HG03469 (cell line): ENCODE results near the gene RTKN2.
A peak's percentile ranks its signal among the peaks of the same experiment; 100 is the strongest.

ENCODE experiments used
- ATAC-seq: cut with Tn5 transposase; IDR thresholded peaks from one replicate; pipeline ENCODE4 v1.9.1; 2021; ENCODE audit warnings: mild to moderate bottlenecking, moderate library complexity, moderate number of reproducible peaks; ENCODE audit not compliant: unreplicated experiment

The RTKN2 gene

DNA sequence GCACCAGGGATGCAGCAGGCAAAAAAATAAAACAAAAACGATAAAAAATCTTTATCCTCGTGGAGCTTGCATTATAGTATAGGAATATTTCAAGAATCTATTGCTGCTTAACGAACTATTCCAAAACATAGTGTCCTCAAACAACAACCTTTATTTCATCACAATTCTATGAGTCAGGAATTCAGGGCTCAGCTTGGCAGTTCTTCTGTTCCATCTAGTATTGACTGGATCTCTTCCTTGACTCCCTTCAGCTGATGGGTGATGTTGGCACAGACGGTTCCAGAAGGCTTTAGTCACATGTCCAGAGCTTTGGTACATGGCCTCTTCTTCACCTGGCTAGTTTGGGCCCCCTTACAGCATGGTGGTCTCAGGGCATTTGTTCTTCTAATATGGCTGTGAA, 88.0 kb downstream of the RTKN2 start:
- ATAC-seq = no peak

DNA sequence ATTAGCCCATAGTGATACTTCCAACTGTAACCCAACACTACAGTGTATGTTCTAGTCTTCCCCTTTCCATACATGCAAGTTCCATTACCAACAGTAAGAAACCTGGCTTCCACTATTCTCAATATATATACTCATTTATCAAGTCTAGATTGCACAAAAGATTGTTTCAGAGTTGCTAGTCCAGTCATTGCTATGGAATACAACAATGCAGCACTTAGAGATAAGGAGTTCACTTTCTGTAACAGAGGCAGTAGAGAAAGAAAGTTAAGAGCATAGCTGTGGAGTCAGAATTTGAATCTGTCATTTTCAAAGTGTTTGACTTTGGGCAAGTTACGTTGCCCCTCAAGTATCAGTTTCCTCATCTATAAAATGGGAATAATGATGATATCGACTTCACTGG, 90.1 kb downstream of the RTKN2 start:
- no peak for ATAC-seq

DNA sequence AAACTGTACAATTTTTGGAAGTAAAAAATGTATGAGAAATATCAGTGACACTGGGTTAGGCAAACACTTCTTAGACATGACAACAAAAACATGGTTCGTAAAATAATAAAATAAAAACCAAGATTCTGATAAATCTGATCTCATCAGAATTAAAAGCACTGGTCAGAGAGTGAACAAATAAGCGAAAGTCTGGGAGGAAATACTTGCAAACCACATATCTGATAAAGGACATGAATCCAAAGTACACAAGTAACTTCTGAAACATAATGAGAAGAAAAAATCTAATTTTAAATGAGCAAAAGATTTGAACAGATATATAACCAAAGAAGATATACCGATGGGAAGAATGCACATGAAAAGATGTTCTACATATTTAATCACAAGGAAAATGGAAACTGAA, 91.5 kb downstream of the RTKN2 start:
- no peak for ATAC-seq

DNA sequence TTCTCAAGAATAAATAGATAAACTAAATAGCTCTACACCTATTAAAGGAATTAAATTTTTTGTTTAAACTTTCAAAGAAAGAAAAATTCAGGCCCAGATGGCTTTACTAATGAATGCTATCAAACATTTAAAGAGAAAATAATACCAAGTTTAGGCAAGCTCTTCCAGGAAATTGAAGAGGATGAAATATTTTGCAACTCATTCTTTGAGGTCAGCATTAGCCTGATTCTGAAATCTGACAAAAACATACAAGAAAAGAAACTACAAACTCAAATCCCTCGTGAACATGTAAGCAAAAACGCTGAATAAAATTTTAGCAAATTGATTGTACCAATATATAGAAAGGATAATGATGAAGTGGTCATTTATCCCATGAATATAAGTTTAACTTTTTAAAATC, 93.4 kb downstream of the RTKN2 start:
- ATAC-seq = no peak

DNA sequence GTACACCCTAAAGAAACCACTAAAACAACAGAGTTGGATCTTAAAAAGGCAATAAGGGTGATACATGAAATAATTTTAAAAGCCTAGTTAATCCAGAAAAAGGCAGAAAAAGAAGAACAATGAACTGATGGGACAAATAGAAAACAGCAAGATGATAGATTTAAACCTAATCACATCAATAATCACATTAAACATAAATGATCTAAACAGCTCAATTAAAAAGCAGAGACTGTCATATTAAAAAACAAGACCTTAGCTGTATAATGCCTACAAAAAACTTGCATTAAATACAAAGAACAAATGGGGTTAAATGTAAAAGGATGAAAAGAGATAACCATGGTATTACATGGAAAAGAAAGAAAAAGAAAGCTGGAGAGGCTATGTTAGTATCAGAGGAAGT, 96.2 kb downstream of the RTKN2 start:
- ATAC-seq = no peak

DNA sequence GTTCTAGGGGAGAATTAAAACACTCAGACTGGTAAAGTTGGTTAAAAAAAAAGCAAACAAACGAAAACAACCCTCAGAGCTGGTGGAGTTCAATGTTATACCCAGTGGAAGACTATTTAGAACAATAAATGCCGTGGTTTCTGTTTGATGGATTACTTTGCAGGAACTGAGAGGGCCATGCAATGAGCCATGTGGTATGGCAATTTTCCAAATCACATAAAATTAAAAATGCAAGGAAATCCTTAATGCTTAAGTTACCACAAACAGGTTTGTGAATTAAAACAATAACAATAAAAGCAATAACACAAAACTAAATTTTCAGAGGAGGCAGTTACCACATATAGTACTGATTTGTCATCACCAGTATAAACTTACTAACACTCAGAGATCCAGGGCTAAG, 96.9 kb downstream of the RTKN2 start:
- no peak for ATAC-seq

DNA sequence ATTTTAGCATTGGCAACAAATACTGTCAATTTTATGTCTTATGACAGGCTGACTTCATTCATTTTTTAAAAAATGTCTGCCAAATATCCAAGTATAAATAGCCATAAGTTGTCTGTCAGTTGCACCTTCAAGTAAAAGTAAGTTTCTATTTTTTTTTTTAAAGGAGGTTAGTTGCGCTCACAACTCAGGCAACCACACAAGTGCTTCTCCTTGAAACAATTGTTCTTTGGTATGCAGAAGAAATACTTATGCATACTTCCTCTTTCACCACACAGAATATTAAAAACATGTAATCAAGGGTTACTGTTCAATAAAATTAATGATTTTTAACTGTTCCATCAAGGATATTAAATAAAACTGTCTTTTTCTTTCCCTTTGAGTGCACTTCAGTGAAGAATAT, 97.9 kb downstream of the RTKN2 start:
- no peak for ATAC-seq

DNA sequence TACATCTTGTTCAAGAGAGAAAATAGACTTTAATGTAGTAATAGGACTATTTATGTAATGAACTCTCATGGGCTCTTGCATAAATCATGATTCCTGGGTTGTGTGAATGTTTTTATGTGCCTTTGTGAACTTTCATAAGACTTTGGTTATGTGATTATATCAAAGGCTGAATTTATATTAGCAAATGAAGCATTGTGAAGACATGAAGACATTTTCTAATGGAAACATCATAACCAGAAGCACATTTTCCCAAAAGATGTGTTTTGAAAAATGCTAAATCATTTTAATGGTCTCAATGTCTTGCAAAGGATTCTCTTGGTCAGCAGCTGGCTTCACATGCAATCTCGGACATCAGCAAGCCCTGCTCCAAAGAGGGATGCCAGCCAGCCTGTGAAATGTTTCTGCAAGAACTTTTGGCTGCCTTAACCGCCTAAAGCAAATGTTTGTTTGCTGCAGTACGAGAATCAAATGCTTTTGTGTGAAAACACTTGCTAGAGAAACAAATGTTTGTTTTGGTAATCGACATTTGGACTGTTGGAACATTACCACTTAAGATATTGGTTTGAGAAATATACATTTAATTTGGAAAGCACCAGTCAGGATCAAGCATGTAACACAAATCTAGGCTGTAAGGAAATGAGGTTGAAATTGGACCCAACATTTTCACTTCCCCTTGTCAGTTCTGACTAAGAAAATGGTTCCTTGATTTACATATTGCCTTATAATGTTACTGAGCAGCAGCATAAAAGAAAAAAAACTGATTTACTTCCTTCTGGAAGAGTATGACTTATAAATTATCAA, 102.1 kb downstream of the RTKN2 start:
- peak; percentile 100 for ATAC-seq

DNA sequence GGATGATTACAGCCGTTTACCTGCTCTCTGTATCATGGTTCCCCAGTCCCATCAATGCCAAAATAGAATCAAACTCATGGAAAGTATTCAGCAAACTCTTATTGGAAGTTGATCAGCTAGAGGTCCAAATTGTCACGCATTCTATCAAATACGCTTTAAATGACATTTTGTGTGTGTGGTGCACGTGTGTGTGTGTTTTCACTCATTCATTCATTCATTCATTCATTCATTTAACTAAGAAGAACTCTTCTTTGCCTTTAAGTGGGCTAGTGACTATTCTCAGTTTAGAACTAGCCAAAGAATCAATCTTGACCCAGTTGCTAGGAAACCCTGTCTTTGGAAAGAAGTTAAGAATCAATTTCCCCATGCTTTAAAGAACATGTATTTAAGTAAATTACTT, 102.8 kb downstream of the RTKN2 start:
- ATAC-seq = no peak

DNA sequence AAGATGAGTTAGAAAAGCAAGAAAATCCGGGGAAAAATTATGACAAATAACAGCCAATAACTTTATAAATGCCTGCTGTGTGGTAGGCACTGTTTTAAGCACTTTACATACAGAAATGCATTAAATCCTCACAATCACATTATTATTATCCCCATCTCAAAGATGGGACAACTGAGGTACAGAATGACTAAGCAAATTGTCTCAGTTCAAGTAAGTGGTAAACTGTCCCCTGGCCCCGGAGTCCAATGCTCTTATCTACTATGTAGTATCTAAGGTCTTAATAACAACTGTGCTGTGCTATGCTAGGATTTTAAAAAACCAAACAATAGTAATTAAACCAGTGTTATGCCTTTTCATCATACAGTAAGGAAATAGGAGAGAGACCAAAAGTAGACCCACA, 105.6 kb downstream of the RTKN2 start:
- ATAC-seq = no peak

DNA sequence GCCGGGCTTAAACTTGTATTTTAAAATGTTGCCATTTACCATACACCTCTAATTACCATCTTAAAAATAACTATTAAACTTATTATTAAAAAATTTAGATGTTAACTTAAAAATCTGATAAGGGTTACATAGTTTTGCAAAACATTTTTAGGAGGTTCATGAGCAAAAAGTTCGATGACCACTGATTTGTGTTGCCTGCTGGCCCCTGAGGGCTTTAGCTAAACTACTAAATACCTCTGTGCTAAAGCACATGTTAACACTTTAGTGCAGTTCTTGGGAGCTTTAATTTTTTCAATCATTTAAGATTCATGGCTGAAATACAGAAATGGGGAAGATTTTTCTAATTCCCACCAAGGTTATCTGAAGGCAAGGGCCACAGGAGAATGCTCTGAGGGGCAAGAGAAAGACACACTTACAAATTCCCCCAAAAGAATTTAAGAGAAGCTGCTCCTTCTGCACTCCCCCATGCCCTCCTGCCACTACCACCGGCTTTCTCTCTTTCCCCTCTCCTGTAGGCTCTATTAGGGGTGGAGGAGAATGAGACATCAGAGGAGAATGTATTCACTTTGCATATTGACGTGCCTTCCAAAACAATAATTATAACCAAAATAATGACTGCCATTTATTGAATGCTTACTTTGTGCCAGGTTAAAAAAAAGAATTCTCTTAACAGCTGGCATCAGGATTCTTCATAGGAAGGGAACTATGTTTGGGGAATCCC, 106.2 kb downstream of the RTKN2 start:
- no peak for ATAC-seq

DNA sequence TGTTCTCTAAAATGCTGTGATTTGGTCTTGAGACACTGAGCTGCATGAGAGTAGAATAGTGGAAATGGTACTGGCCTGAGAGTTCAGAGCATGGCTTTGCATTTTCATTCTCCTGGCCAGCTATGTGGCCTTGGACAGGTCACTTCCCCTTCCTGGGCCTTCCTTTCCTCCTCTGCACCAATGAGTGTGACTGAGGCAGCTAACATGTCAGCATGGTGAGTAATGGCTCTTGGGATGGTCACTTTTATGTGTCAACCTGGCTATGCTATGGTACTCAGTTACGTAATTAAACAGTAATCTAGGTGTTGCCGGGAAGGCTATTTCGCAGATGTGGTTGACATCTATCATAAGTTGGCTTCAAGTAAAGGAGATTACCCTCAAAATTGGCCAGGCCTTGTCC, 109.3 kb downstream of the RTKN2 start:
- no peak for ATAC-seq

DNA sequence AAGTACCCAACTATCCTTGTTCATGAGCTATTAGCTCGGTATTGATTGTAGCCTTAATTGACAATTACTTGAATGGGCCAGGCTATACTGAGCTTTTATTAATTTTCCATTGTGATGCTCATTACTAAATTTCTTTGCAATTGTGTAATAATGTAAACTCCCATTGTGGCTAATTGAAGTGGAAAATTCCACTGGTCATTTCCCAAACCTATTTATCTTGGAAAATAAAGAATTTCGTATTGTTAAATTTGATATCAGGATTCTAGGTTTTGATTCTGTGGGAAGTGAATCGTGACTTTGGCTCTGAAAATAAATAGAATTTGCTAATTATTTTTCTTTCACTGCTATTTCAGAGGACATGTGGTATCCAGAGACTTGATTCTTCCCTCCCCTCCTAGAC, 111.0 kb downstream of the RTKN2 start:
- ATAC-seq = no peak

DNA sequence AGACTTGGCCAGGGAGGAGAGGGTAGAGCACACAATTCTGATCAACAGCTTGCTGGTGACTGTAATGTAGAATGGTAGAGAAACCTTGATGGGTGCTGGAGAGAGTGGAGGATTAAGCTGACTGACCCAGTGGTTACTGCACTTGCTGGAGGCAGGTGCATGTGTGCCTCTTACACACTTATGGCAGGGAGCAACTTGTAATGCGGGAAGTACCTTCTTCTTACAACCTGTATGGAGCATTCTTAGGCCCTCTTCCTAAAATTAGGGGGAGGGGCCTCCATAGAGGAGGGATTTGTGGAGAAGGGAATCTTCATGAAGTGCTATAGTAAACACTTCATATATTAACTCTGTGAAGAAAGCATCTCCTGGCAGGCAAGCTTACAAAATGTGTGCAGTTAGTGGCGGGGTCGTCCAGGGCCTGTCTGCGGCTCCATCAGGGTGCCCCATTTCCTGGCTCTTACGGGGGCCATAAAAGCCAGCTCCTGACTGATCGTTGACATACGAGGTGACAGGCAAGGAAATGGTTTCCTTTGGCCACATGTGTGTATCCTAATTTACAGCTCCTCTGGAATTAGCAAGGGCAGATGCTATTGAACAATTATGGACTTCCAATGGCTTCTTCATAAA, 113.5 kb downstream of the RTKN2 start:
- ATAC-seq = no peak

DNA sequence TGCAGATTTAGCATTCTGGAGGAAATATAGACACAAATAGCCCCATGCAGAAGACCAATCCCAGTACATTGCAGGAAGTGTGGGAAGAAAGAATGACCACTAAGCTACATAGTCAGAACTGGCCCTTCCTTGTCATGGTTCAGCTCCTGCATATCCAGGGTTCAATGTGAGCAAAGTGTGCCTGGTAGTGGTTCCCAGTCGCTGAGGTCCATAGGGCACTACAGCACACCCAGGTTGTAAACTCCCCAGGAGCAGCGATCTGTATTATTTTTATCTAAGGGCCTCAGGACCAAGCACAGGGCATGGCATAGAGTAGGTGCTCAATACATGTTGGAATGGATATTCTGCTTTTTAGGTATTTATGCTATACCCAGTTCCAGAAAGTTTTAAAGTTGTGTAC, 114.4 kb downstream of the RTKN2 start:
- no peak for ATAC-seq

DNA sequence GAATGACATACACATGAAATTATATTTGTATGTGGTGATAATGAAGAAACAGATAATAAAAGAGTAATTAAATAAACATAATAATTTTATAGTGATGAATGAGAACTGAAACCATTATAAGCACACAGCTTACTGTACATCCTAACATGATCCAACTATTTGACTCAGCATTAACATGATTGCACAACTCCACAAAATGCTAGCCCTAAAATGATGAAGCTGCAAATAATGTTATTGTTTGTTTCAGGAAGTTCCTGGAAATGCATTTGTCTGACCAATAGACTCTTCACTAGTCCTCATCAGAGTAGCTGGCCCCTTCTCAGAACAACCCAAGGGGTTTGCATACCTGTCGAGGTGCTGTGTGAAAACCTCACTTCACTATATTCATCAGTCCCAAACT, 115.5 kb downstream of the RTKN2 start:
- no peak for ATAC-seq

DNA sequence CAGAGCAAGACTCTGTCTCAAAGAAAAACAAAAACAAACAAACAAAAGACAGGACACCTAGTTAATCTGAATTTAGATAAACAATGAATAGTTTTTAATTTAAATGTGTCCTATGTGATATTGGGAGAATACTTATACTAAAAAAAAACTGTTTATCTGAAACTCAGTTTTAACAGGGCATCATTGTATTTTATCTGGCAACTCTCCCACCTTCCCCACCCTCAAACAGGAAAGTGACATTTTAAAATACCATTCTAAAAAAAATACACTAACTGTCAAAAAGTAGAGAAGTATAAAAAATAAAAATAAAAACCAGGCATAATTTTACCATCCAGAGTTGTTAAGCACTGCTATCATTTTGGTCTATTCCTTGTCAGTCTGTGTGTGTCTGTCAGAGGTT, 119.0 kb downstream of the RTKN2 start:
- ATAC-seq = no peak

DNA sequence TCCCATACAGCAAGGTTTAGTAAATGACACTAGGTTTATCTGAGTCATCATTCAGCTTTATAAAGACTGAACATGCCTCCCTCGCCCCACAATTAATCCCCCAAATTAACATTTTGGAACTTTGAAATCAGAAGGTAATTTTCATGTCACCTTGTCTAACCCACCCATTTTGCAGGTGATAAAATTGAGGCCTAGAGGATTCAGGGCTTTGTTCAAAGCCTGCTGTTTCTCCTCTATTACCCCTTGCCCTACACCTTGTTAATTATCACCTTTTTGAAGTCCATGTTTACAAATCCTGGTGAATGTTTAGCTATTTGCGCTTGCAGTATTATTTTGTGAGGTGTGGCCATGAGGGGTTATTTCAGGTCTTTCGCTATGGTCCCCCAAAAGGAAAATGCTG, 120.5 kb downstream of the RTKN2 start:
- no peak for ATAC-seq

DNA sequence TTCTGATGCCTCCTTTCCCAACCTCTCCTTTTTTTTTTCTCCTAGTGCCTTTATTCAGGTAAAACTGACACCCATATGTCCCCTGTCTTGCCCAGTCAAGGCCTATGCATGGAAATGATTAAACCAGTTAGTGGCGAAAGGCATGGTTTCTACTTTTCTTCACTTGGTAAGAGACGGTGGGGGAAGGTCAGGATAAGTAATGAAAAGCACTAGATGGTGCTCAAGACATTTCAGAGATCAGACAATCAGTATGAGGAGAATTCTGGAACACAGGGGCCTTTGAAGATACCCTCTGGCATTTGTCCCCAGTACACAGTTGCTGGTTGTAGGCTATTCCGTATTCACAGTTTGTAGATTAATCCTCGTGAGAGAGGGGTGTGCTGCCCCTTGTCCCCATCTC, 121.2 kb downstream of the RTKN2 start:
- no peak for ATAC-seq

DNA sequence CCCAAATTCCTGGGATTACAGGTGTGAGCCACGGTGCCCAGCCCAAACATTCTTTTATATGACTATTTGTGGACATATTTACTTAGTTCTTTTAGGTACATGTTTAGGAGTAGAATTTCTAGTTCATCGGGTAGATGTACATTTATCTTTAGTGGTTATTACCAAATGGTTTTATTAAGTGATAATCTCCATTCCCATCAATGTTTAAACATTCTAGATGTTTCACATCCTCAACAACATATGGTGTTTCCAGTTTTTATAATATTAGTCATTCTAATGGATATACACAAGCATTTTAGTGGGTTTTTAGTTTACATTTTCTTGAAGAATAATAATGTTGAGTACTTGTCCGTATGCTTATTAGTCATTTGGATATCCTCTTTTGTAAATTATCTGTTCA, 131.7 kb downstream of the RTKN2 start:
- no peak for ATAC-seq

DNA sequence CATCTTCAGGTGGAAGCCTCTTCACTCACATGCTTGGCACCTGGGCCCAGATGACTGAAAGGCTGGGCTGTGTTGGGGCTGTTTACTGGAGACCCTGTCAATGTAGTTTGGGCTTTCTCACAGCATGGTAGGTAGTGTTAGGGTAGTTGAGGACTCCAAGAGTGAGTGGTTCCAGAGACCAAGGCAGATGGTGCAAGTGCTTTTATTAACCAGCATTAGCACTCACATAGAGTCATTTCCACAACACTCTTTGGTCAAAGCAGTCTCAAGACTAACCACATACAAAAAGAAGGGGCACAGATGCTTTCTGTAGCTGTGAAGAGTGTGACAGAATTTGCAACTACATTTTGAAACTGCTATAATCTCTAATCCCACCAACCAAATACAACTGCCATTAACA, 135.0 kb downstream of the RTKN2 start:
- ATAC-seq = peak; percentile 92
